GM23338 (cell line): ENCODE measurements around the gene CYP2J2. TPM values are rescaled to one million over a fixed set of nuclear protein-coding genes. Genes with fewer than 3 reads are reported as not detected.

Source experiments
- ATAC-seq: fragments of 200-7000 bp; cut with Tn5 transposase; 3 replicates; pipeline ENCODE4 v1.9.1; 2020
- DNase-seq: peaks from one replicate; pipeline ENCODE4 v3.0.0-alpha.2; 2015; ENCODE audit warnings: low spot score
- H2AFZ ChIP-seq: fragments of 200-600 bp; sonication (generic); 2 replicates; pipeline ENCODE4 v1.8.0; 2016; ENCODE audit warnings: antibody characterized with exemption, mild to moderate bottlenecking, moderate library complexity
- H3F3A ChIP-seq: fragments of 200-600 bp; sonication (generic); replicated peaks from 2 replicates; pipeline ENCODE4 v1.8.0; 2017; ENCODE audit warnings: antibody characterized with exemption, mixed run types, low read depth
- H3K27ac ChIP-seq: fragments of 200-600 bp; sonication (generic); 2 replicates; pipeline ENCODE4 v1.6.1; 2016; ENCODE audit warnings: low read depth
- H3K27me3 ChIP-seq: fragments of 200-600 bp; sonication (generic); 2 replicates; pipeline ENCODE4 v1.8.0; 2016; ENCODE audit warnings: mild to moderate bottlenecking, mixed run types, moderate library complexity; ENCODE audit not compliant: insufficient read depth
- H3K36me3 ChIP-seq: fragments of 200-600 bp; sonication (generic); 2 replicates; pipeline ENCODE4 v1.8.0; 2016; ENCODE audit warnings: mild to moderate bottlenecking; ENCODE audit not compliant: insufficient read depth
- H3K4me1 ChIP-seq: fragments of 200-600 bp; sonication (generic); 2 replicates; pipeline ENCODE4 v1.8.0; 2016; ENCODE audit warnings: mild to moderate bottlenecking, moderate library complexity; ENCODE audit not compliant: insufficient read depth
- H3K4me2 ChIP-seq: fragments of 200-600 bp; sonication (generic); 2 replicates; pipeline ENCODE4 v1.7.1; 2017; ENCODE audit warnings: mixed run types
- H3K4me3 ChIP-seq: fragments of 200-600 bp; sonication (generic); 2 replicates; pipeline ENCODE4 v1.6.1; 2016; ENCODE audit warnings: mixed run types
- H3K79me2 ChIP-seq: fragments of 200-600 bp; sonication (generic); replicated peaks from 2 replicates; pipeline ENCODE4 v1.8.0; 2017; ENCODE audit warnings: mild to moderate bottlenecking; ENCODE audit not compliant: insufficient read depth
- H3K9me2 ChIP-seq: fragments of 200-600 bp; sonication (generic); 2 replicates; pipeline ENCODE4 v1.8.0; 2017; ENCODE audit not compliant: insufficient read depth
- H4K20me1 ChIP-seq: fragments of 200-600 bp; sonication (generic); replicated peaks from 2 replicates; pipeline ENCODE4 v1.8.0; 2017; ENCODE audit warnings: mild to moderate bottlenecking; ENCODE audit not compliant: insufficient read depth
- H3K27ac Mint-ChIP-seq: 2 replicates; pipeline ENCODE4 v1.8.0; 2020; ENCODE audit warnings: inconsistent platforms, mild to moderate bottlenecking, moderate library complexity, mixed read lengths
- H3K27me3 Mint-ChIP-seq: 3 replicates; pipeline ENCODE4 v1.8.0; 2022; ENCODE audit warnings: low read depth, mild to moderate bottlenecking, moderate library complexity, mixed read lengths, inconsistent platforms; ENCODE audit not compliant: insufficient read depth, poor library complexity
- H3K36me3 Mint-ChIP-seq: 3 replicates; pipeline ENCODE4 v1.8.0; 2021; ENCODE audit warnings: low read depth, mild to moderate bottlenecking, inconsistent platforms, moderate library complexity, mixed read lengths
- H3K4me1 Mint-ChIP-seq: 3 replicates; pipeline ENCODE4 v1.8.0; 2020; ENCODE audit warnings: mild to moderate bottlenecking, inconsistent platforms, mixed read lengths
- H3K4me3 Mint-ChIP-seq: 3 replicates; pipeline ENCODE4 v1.8.0; 2021; ENCODE audit warnings: moderate library complexity, mild to moderate bottlenecking, inconsistent platforms, mixed read lengths
- H3K9me3 Mint-ChIP-seq: 3 replicates; pipeline ENCODE4 v1.8.0; 2020; ENCODE audit warnings: moderate library complexity, mild to moderate bottlenecking, inconsistent platforms, mixed read lengths
- polyA plus RNA-seq: library from polyadenylated mRNA; unstranded; fragments of >200 nt; fragmentation: Nextera tagmentation; extraction: Ambion mirVana; gene quantifications from 2 replicates; pipeline ENCODE4 v1.2.1, GENCODE V29; 2016
- total RNA-seq: library from RNA; depleted of rRNA; stranded (reverse); fragments of >200 nt; shearing (Covaris generic); gene quantifications from 2 replicates; pipeline ENCODE4 v1.2.3, GENCODE V29; 2014
- TF ChIP-seq, protein P1 (sequence below): IDR thresholded peaks from one replicate; pipeline ENCODE4 v1.6.1; 2018; ENCODE audit warnings: antibody characterized with exemption; ENCODE audit not compliant: unreplicated experiment
- TF ChIP-seq, protein P2 (sequence below): fragments of 250-450 bp; sonication (Bioruptor Pico); IDR thresholded peaks from 2 replicates; pipeline ENCODE4 v1.5.0; 2020; ENCODE audit warnings: mild to moderate bottlenecking, moderate library complexity
- TF ChIP-seq, protein P3 (sequence below), 2 experiments: fragments of 200-600 bp in 1 of 2; sonication (generic) in 1 of 2; conservative IDR thresholded peaks; 2 replicates each; pipeline versions ENCODE4 v1.5.1 to v1.6.1; 2016 to 2017; ENCODE audit warnings: antibody characterized with exemption in 2 of 2, low read depth in 2 of 2, mild to moderate bottlenecking in 2 of 2, moderate library complexity in 1 of 2

The CYP2J2 gene
- total and polyA plus RNA-seq, 2 experiments from 2014 or later, result 1.4 to 1.5 TPM

DNA sequence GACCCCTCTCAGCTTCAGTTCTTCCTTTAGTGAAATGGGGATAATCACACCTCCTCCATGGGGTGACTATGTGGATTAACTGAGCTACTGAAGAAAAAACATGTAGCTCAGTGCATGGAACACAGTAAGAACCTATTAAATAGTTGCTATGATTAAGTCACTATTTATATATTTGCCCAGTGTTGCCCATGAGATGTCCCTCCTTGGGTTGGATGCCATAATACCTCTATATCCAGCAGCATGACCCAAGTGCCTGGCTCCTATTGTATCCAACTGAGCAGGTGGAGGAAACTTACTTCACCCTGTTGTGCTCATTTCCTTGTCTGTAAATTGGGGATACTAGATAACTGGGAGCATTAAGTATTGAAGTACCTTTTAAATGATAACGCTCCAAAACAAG, 47.1 kb upstream of the CYP2J2 start (continued):
- TF ChIP-seq, protein P1, sequence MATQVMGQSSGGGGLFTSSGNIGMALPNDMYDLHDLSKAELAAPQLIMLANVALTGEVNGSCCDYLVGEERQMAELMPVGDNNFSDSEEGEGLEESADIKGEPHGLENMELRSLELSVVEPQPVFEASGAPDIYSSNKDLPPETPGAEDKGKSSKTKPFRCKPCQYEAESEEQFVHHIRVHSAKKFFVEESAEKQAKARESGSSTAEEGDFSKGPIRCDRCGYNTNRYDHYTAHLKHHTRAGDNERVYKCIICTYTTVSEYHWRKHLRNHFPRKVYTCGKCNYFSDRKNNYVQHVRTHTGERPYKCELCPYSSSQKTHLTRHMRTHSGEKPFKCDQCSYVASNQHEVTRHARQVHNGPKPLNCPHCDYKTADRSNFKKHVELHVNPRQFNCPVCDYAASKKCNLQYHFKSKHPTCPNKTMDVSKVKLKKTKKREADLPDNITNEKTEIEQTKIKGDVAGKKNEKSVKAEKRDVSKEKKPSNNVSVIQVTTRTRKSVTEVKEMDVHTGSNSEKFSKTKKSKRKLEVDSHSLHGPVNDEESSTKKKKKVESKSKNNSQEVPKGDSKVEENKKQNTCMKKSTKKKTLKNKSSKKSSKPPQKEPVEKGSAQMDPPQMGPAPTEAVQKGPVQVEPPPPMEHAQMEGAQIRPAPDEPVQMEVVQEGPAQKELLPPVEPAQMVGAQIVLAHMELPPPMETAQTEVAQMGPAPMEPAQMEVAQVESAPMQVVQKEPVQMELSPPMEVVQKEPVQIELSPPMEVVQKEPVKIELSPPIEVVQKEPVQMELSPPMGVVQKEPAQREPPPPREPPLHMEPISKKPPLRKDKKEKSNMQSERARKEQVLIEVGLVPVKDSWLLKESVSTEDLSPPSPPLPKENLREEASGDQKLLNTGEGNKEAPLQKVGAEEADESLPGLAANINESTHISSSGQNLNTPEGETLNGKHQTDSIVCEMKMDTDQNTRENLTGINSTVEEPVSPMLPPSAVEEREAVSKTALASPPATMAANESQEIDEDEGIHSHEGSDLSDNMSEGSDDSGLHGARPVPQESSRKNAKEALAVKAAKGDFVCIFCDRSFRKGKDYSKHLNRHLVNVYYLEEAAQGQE, result no peak
- TF ChIP-seq, protein P2, sequence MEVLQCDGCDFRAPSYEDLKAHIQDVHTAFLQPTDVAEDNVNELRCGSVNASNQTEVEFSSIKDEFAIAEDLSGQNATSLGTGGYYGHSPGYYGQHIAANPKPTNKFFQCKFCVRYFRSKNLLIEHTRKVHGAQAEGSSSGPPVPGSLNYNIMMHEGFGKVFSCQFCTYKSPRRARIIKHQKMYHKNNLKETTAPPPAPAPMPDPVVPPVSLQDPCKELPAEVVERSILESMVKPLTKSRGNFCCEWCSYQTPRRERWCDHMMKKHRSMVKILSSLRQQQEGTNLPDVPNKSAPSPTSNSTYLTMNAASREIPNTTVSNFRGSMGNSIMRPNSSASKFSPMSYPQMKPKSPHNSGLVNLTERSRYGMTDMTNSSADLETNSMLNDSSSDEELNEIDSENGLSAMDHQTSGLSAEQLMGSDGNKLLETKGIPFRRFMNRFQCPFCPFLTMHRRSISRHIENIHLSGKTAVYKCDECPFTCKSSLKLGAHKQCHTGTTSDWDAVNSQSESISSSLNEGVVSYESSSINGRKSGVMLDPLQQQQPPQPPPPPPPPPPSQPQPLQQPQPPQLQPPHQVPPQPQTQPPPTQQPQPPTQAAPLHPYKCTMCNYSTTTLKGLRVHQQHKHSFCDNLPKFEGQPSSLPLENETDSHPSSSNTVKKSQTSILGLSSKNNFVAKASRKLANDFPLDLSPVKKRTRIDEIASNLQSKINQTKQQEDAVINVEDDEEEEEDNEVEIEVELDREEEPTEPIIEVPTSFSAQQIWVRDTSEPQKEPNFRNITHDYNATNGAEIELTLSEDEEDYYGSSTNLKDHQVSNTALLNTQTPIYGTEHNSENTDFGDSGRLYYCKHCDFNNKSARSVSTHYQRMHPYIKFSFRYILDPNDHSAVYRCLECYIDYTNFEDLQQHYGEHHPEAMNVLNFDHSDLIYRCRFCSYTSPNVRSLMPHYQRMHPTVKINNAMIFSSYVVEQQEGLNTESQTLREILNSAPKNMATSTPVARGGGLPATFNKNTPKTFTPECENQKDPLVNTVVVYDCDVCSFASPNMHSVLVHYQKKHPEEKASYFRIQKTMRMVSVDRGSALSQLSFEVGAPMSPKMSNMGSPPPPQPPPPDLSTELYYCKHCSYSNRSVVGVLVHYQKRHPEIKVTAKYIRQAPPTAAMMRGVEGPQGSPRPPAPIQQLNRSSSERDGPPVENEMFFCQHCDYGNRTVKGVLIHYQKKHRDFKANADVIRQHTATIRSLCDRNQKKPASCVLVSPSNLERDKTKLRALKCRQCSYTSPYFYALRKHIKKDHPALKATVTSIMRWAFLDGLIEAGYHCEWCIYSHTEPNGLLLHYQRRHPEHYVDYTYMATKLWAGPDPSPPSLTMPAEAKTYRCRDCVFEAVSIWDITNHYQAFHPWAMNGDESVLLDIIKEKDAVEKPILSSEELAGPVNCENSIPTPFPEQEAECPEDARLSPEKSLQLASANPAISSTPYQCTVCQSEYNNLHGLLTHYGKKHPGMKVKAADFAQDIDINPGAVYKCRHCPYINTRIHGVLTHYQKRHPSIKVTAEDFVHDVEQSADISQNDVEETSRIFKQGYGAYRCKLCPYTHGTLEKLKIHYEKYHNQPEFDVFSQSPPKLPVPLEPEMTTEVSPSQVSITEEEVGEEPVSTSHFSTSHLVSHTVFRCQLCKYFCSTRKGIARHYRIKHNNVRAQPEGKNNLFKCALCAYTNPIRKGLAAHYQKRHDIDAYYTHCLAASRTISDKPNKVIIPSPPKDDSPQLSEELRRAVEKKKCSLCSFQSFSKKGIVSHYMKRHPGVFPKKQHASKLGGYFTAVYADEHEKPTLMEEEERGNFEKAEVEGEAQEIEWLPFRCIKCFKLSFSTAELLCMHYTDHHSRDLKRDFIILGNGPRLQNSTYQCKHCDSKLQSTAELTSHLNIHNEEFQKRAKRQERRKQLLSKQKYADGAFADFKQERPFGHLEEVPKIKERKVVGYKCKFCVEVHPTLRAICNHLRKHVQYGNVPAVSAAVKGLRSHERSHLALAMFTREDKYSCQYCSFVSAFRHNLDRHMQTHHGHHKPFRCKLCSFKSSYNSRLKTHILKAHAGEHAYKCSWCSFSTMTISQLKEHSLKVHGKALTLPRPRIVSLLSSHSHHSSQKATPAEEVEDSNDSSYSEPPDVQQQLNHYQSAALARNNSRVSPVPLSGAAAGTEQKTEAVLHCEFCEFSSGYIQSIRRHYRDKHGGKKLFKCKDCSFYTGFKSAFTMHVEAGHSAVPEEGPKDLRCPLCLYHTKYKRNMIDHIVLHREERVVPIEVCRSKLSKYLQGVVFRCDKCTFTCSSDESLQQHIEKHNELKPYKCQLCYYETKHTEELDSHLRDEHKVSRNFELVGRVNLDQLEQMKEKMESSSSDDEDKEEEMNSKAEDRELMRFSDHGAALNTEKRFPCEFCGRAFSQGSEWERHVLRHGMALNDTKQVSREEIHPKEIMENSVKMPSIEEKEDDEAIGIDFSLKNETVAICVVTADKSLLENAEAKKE (CRISPR knock-in tag), result no peak

DNA sequence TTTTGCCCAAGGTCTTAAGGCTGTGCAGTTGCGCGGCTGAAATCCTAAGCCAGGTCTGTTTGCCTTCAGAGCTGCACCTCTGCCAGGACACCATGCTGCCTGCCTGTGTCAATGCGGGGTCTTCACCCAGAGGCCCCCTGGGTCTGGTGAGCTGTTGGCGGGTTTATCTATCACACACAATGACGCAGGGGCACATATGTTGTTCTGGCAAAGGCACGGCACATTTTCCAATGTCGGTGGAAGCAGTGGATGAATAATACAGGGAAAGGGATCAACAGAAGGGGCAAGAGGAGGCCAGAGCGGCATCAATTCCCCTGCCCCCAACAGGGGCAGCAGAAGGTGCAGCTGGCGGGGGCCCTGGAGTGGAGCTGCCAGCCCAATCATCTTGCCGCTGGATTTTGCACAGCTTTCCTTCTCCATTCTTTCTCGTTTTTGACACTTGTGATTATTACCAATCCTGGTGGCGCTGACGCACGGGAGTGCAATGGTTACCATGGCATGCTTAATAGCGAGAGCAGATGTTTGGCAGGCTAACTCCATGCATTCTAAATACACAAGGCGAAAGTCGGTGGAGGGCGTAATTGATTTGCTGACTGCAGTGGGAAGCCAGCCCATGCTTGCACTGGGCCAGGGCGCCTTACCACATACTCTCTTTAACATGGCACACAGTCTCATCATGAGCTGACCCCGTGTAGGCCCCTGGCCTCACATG, 45.8 kb upstream of the CYP2J2 start:
- H3K36me3 ChIP-seq, result no peaks in the 10 kb centered on the region
- ATAC-seq, result no peak
- peaks cover 3% of the 10 kb centered on the region; the same call in 1 of the 2 replicates for H3K27me3 ChIP-seq
- Mint-ChIP-seq H3K9me3 (no peaks in the 10 kb centered on the region), H3K27me3 (peaks cover 3% of the 10 kb centered on the region), H3K4me1 (0 out of 3 replicates have a peak, but pooled peaks cover 2% of the 10 kb centered on the region), H3K36me3 (no peaks in the 10 kb centered on the region), H3K27ac (no peak overlapping the region), H3K4me3 (no peak overlapping the region)
- DNase-seq, result no peak
- no peak overlapping the region for H3K4me3 ChIP-seq
- no peaks in the 10 kb centered on the region for H3K79me2 ChIP-seq
- H2AFZ ChIP-seq, result no peak overlapping the region
- H3K4me2 ChIP-seq, result no peak overlapping the region
- H3K9me2 ChIP-seq, result no peaks in the 10 kb centered on the region
- no peaks in the 10 kb centered on the region for H4K20me1 ChIP-seq
- no peaks in the 10 kb centered on the region for H3F3A ChIP-seq
- 0 out of 2 replicates have a peak, but pooled peaks cover 2% of the 10 kb centered on the region for H3K4me1 ChIP-seq
- no peak overlapping the region for H3K27ac ChIP-seq
- TF ChIP-seq, protein P3, sequence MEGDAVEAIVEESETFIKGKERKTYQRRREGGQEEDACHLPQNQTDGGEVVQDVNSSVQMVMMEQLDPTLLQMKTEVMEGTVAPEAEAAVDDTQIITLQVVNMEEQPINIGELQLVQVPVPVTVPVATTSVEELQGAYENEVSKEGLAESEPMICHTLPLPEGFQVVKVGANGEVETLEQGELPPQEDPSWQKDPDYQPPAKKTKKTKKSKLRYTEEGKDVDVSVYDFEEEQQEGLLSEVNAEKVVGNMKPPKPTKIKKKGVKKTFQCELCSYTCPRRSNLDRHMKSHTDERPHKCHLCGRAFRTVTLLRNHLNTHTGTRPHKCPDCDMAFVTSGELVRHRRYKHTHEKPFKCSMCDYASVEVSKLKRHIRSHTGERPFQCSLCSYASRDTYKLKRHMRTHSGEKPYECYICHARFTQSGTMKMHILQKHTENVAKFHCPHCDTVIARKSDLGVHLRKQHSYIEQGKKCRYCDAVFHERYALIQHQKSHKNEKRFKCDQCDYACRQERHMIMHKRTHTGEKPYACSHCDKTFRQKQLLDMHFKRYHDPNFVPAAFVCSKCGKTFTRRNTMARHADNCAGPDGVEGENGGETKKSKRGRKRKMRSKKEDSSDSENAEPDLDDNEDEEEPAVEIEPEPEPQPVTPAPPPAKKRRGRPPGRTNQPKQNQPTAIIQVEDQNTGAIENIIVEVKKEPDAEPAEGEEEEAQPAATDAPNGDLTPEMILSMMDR (conservative IDR thresholded peaks at IDR 0.05; ENCODE audit: low read depth in 2 of 2), result no peak
